ENCODE data around the gene SLC26A6. TPM values are rescaled to one million over a fixed set of nuclear protein-coding genes. Genes with fewer than 3 reads are reported as not detected.

The SLC26A6 gene
- total RNA-seq, 3 donors from 2014 or later (not counting 1 experiment from before 2014, with no cell fraction given): 25.8 to 37.6 (median 32.3) TPM

GRCh38 chr3:48617559-48617958 is 17.7 kb downstream of the SLC26A6 start:
- intact Hi-C loops (cut with micrococcal nuclease): no loop called here
- H3K27ac ChIP-seq (ENCODE audit: low read length): no peak overlapping the region
- no peaks in the 10 kb centered on the region for H3K4me1 ChIP-seq (ENCODE audit: control insufficient read depth, insufficient read depth, low read length)
- TF ChIP-seq, protein P1, sequence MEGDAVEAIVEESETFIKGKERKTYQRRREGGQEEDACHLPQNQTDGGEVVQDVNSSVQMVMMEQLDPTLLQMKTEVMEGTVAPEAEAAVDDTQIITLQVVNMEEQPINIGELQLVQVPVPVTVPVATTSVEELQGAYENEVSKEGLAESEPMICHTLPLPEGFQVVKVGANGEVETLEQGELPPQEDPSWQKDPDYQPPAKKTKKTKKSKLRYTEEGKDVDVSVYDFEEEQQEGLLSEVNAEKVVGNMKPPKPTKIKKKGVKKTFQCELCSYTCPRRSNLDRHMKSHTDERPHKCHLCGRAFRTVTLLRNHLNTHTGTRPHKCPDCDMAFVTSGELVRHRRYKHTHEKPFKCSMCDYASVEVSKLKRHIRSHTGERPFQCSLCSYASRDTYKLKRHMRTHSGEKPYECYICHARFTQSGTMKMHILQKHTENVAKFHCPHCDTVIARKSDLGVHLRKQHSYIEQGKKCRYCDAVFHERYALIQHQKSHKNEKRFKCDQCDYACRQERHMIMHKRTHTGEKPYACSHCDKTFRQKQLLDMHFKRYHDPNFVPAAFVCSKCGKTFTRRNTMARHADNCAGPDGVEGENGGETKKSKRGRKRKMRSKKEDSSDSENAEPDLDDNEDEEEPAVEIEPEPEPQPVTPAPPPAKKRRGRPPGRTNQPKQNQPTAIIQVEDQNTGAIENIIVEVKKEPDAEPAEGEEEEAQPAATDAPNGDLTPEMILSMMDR (IDR thresholded peaks at IDR 0.05): no peak
- H3K9me3 ChIP-seq (ENCODE audit: control insufficient read depth, insufficient read depth, low read length): peaks cover 14% of the 10 kb centered on the region
- H3K27me3 Mint-ChIP-seq (ENCODE audit: low read depth in 2 of 2): no peaks in the 10 kb centered on the region
- H3K4me3 ChIP-seq (ENCODE audit: low read length): no peak overlapping the region
- H3K4me1 Mint-ChIP-seq: no peaks in the 10 kb centered on the region
- H3K4me3 Mint-ChIP-seq: no peak overlapping the region
- H3K36me3 ChIP-seq (ENCODE audit: control insufficient read depth, insufficient read depth, low read length): no peaks in the 10 kb centered on the region
- no peaks in the 10 kb centered on the region for H3K36me3 Mint-ChIP-seq
- ATAC-seq: no peak
- H3K27ac Mint-ChIP-seq: no peak overlapping the region
- 97% methylated on average over 4 of the region's 4 CpGs for WGBS (ENCODE audit: insufficient coverage)
- DNase-seq: no peak
- H3K27me3 ChIP-seq (ENCODE audit: control insufficient read depth, insufficient read depth, low read length): no peaks in the 10 kb centered on the region
- H3K9me3 Mint-ChIP-seq: no peaks in the 10 kb centered on the region

DNA sequence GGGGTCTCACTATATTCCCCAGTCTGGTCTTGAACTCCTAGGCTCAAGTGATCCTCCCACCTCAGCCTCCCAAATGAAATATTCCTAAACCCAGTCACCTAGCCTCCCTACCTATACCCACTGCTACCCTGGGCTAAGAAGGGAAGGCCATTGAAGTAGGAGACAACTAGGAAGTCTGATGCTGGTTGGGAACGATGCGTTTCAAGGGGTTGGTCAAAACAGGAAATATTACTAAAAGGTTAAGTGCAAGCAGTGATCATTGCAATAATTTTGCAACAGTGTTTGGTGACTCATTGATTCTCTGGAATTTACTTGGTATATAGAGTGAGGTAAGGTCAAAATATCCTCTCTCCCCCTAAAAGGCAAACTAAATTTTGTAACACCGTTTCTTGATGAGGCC is 21.2 kb downstream of the SLC26A6 start:
- H3K4me3 ChIP-seq (ENCODE audit: low read length): no peak overlapping the region
- H3K27ac Mint-ChIP-seq: no peak overlapping the region
- ATAC-seq: no peak
- no peak overlapping the region for H3K4me3 Mint-ChIP-seq
- intact Hi-C loops (cut with micrococcal nuclease): no loop called here
- H3K36me3 Mint-ChIP-seq: no peaks in the 10 kb centered on the region
- no peak for DNase-seq
- H3K9me3 ChIP-seq (ENCODE audit: control insufficient read depth, insufficient read depth, low read length): peaks cover 14% of the 10 kb centered on the region
- H3K36me3 ChIP-seq (ENCODE audit: control insufficient read depth, insufficient read depth, low read length): no peaks in the 10 kb centered on the region
- no peak overlapping the region for H3K27ac ChIP-seq (ENCODE audit: low read length)
- H3K27me3 Mint-ChIP-seq (ENCODE audit: low read depth in 2 of 2): no peaks in the 10 kb centered on the region
- TF ChIP-seq, protein P1 (IDR thresholded peaks at IDR 0.05): no peak
- H3K4me1 ChIP-seq (ENCODE audit: control insufficient read depth, insufficient read depth, low read length): peaks cover 7% of the 10 kb centered on the region
- H3K4me1 Mint-ChIP-seq: peaks cover 6% of the 10 kb centered on the region in 2 donors
- WGBS (ENCODE audit: insufficient coverage): 43% methylated on average over 2 of the region's 3 CpGs
- H3K9me3 Mint-ChIP-seq: no peaks in the 10 kb centered on the region
- H3K27me3 ChIP-seq (ENCODE audit: control insufficient read depth, insufficient read depth, low read length): no peaks in the 10 kb centered on the region

- ATAC-seq (no peak), DNase-seq (no peak)
- H3K27me3 ChIP-seq (ENCODE audit: control insufficient read depth, insufficient read depth, low read length): no peaks in the 10 kb centered on the region
- Mint-ChIP-seq H3K9me3 (no peaks in the 10 kb centered on the region), H3K27ac (no peak overlapping the region), H3K27me3 (ENCODE audit: low read depth in 2 of 2) (no peaks in the 10 kb centered on the region), H3K4me3 (no peak overlapping the region), H3K36me3 (no peaks in the 10 kb centered on the region), H3K4me1 (peaks cover 6 to 17% of the 10 kb centered on the region in 2 donors)
- H3K9me3 ChIP-seq (ENCODE audit: control insufficient read depth, insufficient read depth, low read length): peaks cover 4% of the 10 kb centered on the region
- peaks cover 14% of the 10 kb centered on the region for H3K4me1 ChIP-seq (ENCODE audit: control insufficient read depth, insufficient read depth, low read length)
- H3K36me3 ChIP-seq (ENCODE audit: control insufficient read depth, insufficient read depth, low read length): no peaks in the 10 kb centered on the region
- intact Hi-C loops (cut with micrococcal nuclease): no loop called here
- H3K4me3 ChIP-seq (ENCODE audit: low read length): no peak overlapping the region
- H3K27ac ChIP-seq (ENCODE audit: low read length): no peak overlapping the region
- TF ChIP-seq, protein P1 (IDR thresholded peaks at IDR 0.05): no peak
- WGBS (ENCODE audit: insufficient coverage): 100% methylated on average over 1 of the region's 1 CpG
These were observed 23.0 kb downstream of the SLC26A6 start for GRCh38 chr3:48612309-48612708.
